Endometrium (tissue), 2 donors: ENCODE results near the gene ZNF619.

Source experiments
- FAIRE-seq: peaks from 2 replicates; lab custom pipeline; 2012; peaks lifted over from hg19 to GRCh38; lab: Jason Lieb, UNC
- donor health status: control.
- donor health status: control.

The ZNF619 gene

GRCh38 chr3:40465456-40465855 is 11.5 kb upstream of the ZNF619 start:
- FAIRE-seq, result no peak

DNA sequence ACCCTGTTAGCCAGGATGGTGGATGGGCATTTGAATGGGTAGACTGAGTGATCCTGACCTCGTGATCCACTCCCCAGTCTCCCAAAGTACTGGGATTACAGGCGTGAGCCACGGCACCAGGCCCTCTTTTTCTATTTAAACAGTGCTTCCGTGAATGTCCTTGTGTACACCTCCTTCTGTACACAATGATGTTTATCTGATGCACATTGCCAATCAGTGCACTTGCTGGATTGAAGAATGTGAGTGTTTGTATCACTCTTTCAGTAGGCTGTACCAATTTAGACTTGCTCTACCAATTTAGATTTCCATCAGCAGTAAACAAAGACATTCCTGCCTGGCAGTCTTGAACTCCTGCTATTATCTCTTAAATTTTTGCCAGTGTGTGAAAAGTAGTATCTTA is 8.9 kb upstream of the ZNF619 start:
- FAIRE-seq, result no peak

- no peak for FAIRE-seq
These were observed 6.2 kb upstream of the ZNF619 start for GRCh38 chr3:40470701-40471100.

DNA sequence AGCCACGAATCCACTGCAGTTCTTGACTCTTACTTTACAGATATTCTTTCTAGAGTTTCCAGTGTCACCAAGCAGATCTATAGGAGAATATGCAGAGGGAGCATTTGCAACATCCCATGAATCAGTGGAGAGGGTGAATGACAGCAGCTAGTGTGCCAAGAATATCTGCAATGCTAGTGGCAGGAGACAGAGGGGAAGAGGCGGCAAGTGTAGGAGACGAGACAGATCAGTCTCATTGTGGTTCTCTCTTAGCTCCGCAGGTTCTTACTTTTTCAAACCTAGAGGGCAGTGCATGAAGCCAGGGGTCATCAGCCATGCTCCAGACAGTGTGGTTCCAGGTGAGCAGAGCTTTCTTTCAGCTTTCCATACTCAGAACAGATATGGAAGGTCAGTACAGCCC is 744 bp downstream of the ZNF619 start:
- no peak for FAIRE-seq

DNA sequence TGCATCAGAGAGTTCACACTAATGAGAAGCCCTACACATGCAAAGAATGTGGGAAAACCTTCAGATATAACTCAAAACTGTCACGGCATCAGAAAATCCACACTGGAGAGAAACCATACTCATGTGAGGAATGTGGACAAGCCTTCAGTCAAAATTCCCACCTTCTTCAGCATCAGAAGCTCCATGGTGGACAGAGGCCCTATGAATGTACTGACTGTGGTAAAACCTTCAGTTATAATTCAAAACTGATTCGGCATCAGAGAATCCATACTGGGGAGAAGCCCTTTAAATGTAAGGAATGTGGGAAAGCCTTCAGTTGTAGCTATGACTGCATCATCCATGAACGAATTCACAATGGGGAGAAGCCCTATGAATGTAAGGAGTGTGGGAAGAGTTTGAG is 10.2 kb downstream of the ZNF619 start:
- no peak for FAIRE-seq

DNA sequence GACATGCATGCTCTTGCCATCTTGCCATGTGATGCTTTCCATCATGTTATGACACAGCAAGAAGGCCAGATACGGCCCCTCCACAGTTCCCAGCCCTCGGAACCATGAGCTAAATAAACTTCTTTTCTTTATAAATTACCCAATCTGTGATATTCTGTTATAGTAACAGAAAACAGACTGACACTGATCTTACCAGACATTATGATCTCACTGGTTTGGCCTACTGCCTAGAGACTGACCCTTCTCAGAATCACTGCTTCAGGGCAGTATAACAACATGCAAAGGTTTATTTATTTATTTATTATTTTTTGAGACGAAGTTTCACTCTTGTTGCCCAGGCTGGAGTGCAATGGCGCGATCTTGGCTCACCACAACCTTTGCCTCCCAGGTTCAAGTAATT is 14.0 kb downstream of the ZNF619 start:
- no peak for FAIRE-seq

GRCh38 chr3:40494698-40495097 is 17.8 kb downstream of the ZNF619 start:
- no peak for FAIRE-seq

- FAIRE-seq, result no peak
These were observed 20.4 kb downstream of the ZNF619 start for GRCh38 chr3:40497288-40497687.

DNA sequence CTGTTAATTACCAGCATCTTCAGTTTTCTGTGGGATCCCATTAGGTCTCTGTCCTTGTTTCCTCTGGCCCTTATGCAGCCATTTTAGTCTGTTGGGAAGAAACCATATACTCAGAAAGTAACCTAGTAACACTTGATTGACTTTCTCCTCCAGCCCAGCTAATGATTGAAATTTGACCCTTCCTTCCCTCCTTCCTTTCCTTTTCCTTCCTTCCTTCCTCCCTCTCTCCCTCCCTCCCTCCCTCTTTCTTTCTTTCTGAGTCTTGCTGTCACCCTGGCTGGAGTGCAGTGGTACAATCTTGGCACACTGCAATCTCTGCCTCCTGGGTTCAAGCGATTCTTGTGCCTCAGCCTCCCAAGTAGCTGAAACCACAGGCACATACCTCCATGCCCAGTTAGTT is 23.0 kb downstream of the ZNF619 start:
- no peak for FAIRE-seq

GRCh38 chr3:40502034-40502433 is 25.1 kb downstream of the ZNF619 start:
- no peak for FAIRE-seq

- no peak for FAIRE-seq
These were observed 27.9 kb downstream of the ZNF619 start for GRCh38 chr3:40504636-40505430.

- FAIRE-seq, result no peak
These were observed 28.9 kb downstream of the ZNF619 start, which contains the start of gene ZNF620 for GRCh38 chr3:40505599-40506462. TSS of gene ZNF620 (plus strand) at chr3:40506039. CDS start at chr3:40506353, 314 bp downstream.

GRCh38 chr3:40511031-40511718 is 34.3 kb downstream of the ZNF619 start:
- FAIRE-seq, result no peak

GRCh38 chr3:40516201-40516600 is 39.3 kb downstream of the ZNF619 start:
- no peak for FAIRE-seq

GRCh38 chr3:40518067-40518466 is 41.1 kb downstream of the ZNF619 start:
- FAIRE-seq, result no peak

DNA sequence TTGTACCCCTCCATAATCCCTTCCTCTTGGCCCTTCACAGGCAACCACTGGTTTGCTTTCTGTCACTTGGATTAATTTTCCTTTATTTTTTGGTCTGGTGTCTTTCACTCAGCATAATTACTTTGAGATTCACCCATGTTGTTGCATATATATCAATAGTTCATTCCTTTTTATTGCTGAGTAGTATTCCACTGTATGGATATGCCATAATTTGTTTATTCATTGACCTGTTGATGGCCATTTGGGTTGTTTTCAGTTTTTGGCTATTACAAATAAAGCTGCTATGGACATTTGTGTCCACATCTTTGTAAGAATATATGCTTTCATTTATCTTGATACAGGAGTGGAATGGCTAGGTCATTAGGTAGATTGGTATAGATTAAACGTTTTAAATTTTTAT is 41.9 kb downstream of the ZNF619 start:
- FAIRE-seq, result no peak

- FAIRE-seq, result no peak
These were observed 44.3 kb downstream of the ZNF619 start for GRCh38 chr3:40521254-40521653.

GRCh38 chr3:40523781-40524180 is 46.9 kb downstream of the ZNF619 start:
- FAIRE-seq, result no peak

GRCh38 chr3:40524222-40524567 is 47.3 kb downstream of the ZNF619 start:
- FAIRE-seq, result no peak

DNA sequence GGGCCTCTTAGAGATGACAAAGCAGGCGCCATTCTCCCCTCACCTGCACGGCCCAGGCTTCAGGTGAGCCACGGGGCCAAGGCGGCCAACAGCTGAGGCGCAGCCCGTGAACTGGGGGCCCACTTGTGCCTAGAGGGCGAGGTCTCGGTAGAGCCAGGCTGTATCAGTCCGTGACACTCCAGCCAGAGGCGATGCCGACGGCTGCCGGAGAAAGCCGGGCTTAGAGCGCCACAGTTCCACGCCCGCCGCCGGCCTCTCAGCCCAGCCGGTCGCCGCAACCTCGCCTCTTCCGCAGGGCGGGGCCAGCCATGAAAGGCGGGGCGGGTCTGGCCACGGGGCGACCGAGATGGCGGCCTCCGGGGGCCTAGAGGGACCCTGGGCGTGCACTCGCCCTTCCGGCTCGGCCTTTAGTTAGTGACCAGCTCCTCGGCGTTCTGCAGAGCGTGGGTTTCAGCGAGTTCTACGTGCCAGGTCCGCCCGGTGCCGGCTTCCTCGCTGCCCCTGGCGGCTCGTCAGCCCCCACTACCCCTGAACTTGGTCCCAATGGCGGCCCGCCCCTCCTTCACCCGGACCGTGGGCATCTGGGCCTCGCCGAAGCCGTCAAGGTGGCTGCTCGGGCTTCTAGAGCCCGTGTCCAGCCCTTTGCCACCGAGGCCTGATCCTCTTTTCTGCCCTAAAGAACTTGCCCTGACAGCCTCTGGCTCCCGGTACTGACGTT is 47.8 kb downstream of the ZNF619 start, which contains the start of gene ZNF621:
ZNF621 (plus strand) TSS at position 393 of the 718 bp plus-strand sequence. CDS start 881 bp downstream, outside the sequence.
- no peak for FAIRE-seq

DNA sequence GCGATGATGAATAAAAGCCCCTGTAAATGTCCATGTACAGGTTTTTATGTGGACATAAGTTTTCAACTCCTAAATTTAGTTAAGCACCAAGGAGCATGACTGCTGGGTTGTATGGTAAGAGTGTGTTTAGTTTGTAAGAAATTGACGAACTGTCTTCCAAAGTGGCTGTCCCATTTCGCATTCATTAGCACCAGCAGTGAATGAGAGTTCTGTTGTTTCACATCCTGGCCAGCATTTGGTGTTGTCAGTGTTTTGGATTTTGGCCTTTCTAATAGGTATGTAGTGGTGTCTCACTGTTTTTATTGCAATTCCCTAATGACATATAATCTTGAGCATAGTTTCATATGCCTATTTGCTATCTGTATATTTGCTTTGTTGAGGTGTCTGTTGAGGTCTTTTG is 51.5 kb downstream of the ZNF619 start:
- no peak for FAIRE-seq

DNA sequence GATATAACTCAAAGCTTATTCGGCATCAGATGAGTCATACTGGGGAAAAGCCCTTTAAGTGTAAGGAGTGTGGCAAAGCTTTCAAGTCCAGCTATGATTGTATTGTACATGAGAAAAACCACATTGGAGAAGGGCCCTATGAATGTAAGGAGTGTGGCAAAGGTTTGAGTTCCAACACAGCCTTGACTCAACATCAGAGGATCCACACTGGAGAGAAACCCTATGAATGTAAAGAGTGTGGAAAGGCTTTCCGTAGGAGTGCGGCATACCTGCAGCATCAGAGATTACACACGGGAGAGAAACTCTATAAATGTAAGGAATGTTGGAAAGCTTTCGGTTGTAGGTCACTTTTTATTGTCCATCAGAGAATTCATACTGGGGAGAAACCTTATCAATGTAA is 55.3 kb downstream of the ZNF619 start:
- no peak for FAIRE-seq
